Keratinocyte (primary cell): ENCODE data around the gene HOXD10. TPM values are rescaled to one million over a fixed set of nuclear protein-coding genes. Genes with fewer than 3 reads are reported as not detected.
A peak's percentile ranks its signal among the peaks of the same experiment; 100 is the strongest.

ENCODE experiments used
- DNase-seq: peaks from one replicate; pipeline ENCODE4 v3.0.0-alpha.2; 2011; ENCODE audit warnings: low read depth, missing footprints, low spot score
- FAIRE-seq: peaks from 2 replicates; lab custom pipeline; 2011; peaks lifted over from hg19 to GRCh38; lab: Jason Lieb, UNC
- H2AFZ ChIP-seq: 2 replicates; pipeline ENCODE4 v1.6.0; 2012; ENCODE audit warnings: low read length, control low read depth, inconsistent platforms; ENCODE audit not compliant: control insufficient read depth
- H3K27ac ChIP-seq: 2 replicates; pipeline ENCODE4 v1.5.1; 2011; ENCODE audit warnings: low read length; ENCODE audit not compliant: control insufficient read depth, insufficient read depth
- H3K27me3 ChIP-seq: 3 replicates; pipeline ENCODE4 v1.6.0; 2011; ENCODE audit warnings: low read length; ENCODE audit not compliant: control insufficient read depth, insufficient read depth; ENCODE audit errors: extremely low read depth
- H3K36me3 ChIP-seq, 2 experiments: 2 replicates in 1 of 2; 3 replicates in 1 of 2; pipeline ENCODE4 v1.5.1; 2011; ENCODE audit warnings: low read length in 2 of 2, mild to moderate bottlenecking in 1 of 2; ENCODE audit not compliant: control insufficient read depth in 2 of 2, insufficient read depth in 2 of 2; ENCODE audit errors: extremely low read depth in 1 of 2
- H3K4me1 ChIP-seq: 3 replicates; pipeline ENCODE4 v1.5.1; 2011; ENCODE audit warnings: low read length; ENCODE audit not compliant: control insufficient read depth, insufficient read depth; ENCODE audit errors: extremely low read depth
- H3K4me2 ChIP-seq: 3 replicates; pipeline ENCODE4 v1.6.0; 2011; ENCODE audit warnings: low read depth, low read length; ENCODE audit not compliant: control insufficient read depth, insufficient read depth; ENCODE audit errors: extremely low read depth
- H3K4me3 ChIP-seq, 3 experiments: fragments of 200-600 bp in 1 of 3; sonication (generic) in 1 of 3; 2 replicates in 2 of 3; 3 replicates in 1 of 3; pipeline ENCODE4 v1.5.1; 2011 to 2016; ENCODE audit warnings: low read length in 3 of 3, mild to moderate bottlenecking in 3 of 3, control low read depth in 2 of 3, inconsistent platforms in 1 of 3, low read depth in 1 of 3, mixed read lengths in 1 of 3, mixed run types in 1 of 3, moderate library complexity in 1 of 3; ENCODE audit not compliant: control insufficient read depth in 2 of 3, insufficient read depth in 2 of 3; ENCODE audit errors: extremely low read depth in 1 of 3
- H3K79me2 ChIP-seq: 2 replicates; pipeline ENCODE4 v1.6.0; 2012; ENCODE audit warnings: low read length; ENCODE audit not compliant: control insufficient read depth, insufficient read depth
- H3K9ac ChIP-seq: 3 replicates; pipeline ENCODE4 v1.6.0; 2011; ENCODE audit warnings: low read length; ENCODE audit not compliant: control insufficient read depth, insufficient read depth; ENCODE audit errors: extremely low read depth
- H3K9me1 ChIP-seq: 3 replicates; pipeline ENCODE4 v1.6.0; 2011; ENCODE audit warnings: low read length; ENCODE audit not compliant: control insufficient read depth, insufficient read depth; ENCODE audit errors: extremely low read depth
- H3K9me3 ChIP-seq: 2 replicates; pipeline ENCODE4 v1.5.1; 2012; ENCODE audit warnings: low read depth, low read length; ENCODE audit not compliant: control insufficient read depth
- H4K20me1 ChIP-seq: 3 replicates; pipeline ENCODE4 v1.6.0; 2011; ENCODE audit warnings: low read length; ENCODE audit not compliant: control insufficient read depth, insufficient read depth; ENCODE audit errors: extremely low read depth
- CTCF ChIP-seq, 3 experiments: IDR thresholded peaks in 1 of 3; conservative IDR thresholded peaks in 1 of 3; optimal IDR thresholded peaks in 1 of 3; 2 replicates in 2 of 3; 3 replicates in 1 of 3; pipeline versions ENCODE3 to v1.5.1; 2011; ENCODE audit warnings: low read length in 3 of 3, mild to moderate bottlenecking in 3 of 3, moderate library complexity in 2 of 3, control low read depth in 1 of 3, inconsistent platforms in 1 of 3; ENCODE audit not compliant: insufficient read depth in 2 of 3; ENCODE audit errors: extremely low read depth in 1 of 3
- EZH2 ChIP-seq: IDR thresholded peaks from one replicate; pipeline ENCODE4 v1.6.1; 2012; ENCODE audit warnings: inconsistent platforms, mild to moderate bottlenecking, low read length, moderate library complexity
- dilution Hi-C: fragments of 300-500 bp; cut with MboI; formaldehyde crosslinking; loops from one replicate; pipeline ENCODE4 v1.7.0; 2020; ENCODE audit warnings: low sequenced_read_pairs; ENCODE audit not compliant: extremely low pct_ligation_motif_present
- polyA plus RNA-seq, 5 experiments: library from polyadenylated mRNA; depleted of rRNA in 3 of 5; stranded (reverse) in 3 of 5; stranded (forward) in 1 of 5; unstranded in 1 of 5; fragments of >200 nt; gene quantifications; 1 replicate in 1 of 5; 2 replicates in 3 of 5; 3 replicates in 1 of 5; pipeline versions ENCODE4 v1.2.1 to v1.2.3, GENCODE V29; 2011 to 2012; ENCODE audit warnings: missing spikeins in 2 of 5, low read depth in 1 of 5, low replicate concordance in 1 of 5

HOXD10 gene
- polyA plus RNA-seq, 1 donor (not counting 4 experiments of a cell fraction or from before 2014, with no cell fraction given), result not detected

GRCh38 chr2:176158855-176159662 lies 42.5 kb downstream of the HOXD10 start:
- no peaks in the 10 kb centered on the region for H4K20me1 ChIP-seq
- H3K4me2 ChIP-seq, result no peak overlapping the region
- H3K79me2 ChIP-seq, result no peaks in the 10 kb centered on the region
- no peak overlapping the region for H3K9ac ChIP-seq
- H3K27ac ChIP-seq, result no peak overlapping the region
- no peaks in the 10 kb centered on the region for H3K9me3 ChIP-seq
- no peak overlapping the region for H3K4me3 ChIP-seq
- no peaks in the 10 kb centered on the region for H3K9me1 ChIP-seq
- H3K4me1 ChIP-seq, result no peaks in the 10 kb centered on the region
- H3K36me3 ChIP-seq, result no peaks in the 10 kb centered on the region
- no peak overlapping the region for H2AFZ ChIP-seq
- DNase-seq (no peak), FAIRE-seq (no peak)
- TF ChIP-seq CTCF (optimal IDR thresholded peaks at IDR 0.05 in 1 of 3, IDR thresholded peaks at IDR 0.05 in 1 of 3, conservative IDR thresholded peaks at IDR 0.05 in 1 of 3; ENCODE audit: extremely low read depth in 1 of 3, insufficient read depth in 2 of 3, low read length in 3 of 3) (no peak), EZH2 (peak; percentile 70)
- H3K27me3 ChIP-seq, result peaks cover 97% of the 10 kb centered on the region
- dilution Hi-C loops, result loop anchor here (25.0 kb wide), 1 partner anchor 478 kb away; no protein-coding TSS in a partner anchor

GRCh38 chr2:176159663-176160250 lies 43.2 kb downstream of the HOXD10 start:
- DNase-seq, result no peak
- Histone ChIP-seq H4K20me1 (no peaks in the 10 kb centered on the region), H3K36me3 (no peaks in the 10 kb centered on the region), H3K9me3 (peaks cover 2% of the 10 kb centered on the region), H3K4me3 (no peak overlapping the region), H2AFZ (no peak overlapping the region), H3K9ac (no peak overlapping the region), H3K9me1 (no peaks in the 10 kb centered on the region), H3K4me1 (no peaks in the 10 kb centered on the region), H3K4me2 (no peak overlapping the region), H3K79me2 (no peaks in the 10 kb centered on the region), H3K27ac (no peak overlapping the region), H3K27me3 (peaks cover 98% of the 10 kb centered on the region)
- dilution Hi-C loops, result loop anchor here (25.0 kb wide), 1 partner anchor 478 kb away; no protein-coding TSS in a partner anchor
- TF ChIP-seq EZH2 (peak; percentile 84), CTCF (optimal IDR thresholded peaks at IDR 0.05 in 1 of 3, IDR thresholded peaks at IDR 0.05 in 1 of 3, conservative IDR thresholded peaks at IDR 0.05 in 1 of 3; ENCODE audit: extremely low read depth in 1 of 3, insufficient read depth in 2 of 3, low read length in 3 of 3) (no peak)
- no peak for FAIRE-seq
